ENCODE results near the gene FN3KRP. TPM values are rescaled to one million over a fixed set of nuclear protein-coding genes. Genes with fewer than 3 reads are reported as not detected.

Gene FN3KRP
- total and polyA plus RNA-seq, 10 of the 15 experiments (the other 5 are each of a cell fraction or from before 2014, with no cell fraction given), result 1.8 to 50.5 (median 26.5) TPM

DNA sequence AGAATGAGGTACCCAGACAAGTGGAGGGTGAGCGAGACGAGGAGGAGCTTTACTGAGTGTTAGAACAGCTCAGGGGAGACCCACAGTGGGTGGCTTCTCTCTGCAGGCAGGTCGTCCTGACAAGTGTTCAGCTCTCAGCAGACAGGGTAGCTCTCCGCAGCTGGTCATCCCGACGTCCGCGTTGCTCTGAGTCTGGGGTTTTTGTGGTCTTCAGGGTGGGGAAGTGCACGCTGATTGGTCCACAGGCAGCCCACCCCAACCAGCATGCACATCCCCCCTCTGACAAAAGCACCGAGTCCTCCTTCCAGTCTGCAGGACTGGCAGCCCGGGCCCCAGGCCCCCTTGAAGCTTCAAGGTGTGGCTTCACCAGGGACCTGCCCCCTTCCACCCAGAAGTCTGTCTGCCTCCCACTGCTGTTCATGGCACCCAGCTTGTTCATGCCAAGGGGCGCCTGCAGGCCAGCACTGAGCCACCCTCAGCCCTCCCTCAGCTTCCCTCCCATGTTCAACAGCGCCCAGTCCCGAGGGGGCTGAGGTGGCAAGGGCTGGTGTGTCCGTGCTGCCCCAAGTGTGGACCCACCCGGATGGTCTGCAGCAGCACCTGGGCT is 48.4 kb upstream of the FN3KRP start:
- 15% methylated on average over 16 of the region's 16 CpGs for WGBS (ENCODE audit: insufficient coverage, insufficient replicate concordance, low lambda C conversion rate, missing lambda C conversion rate)
- ChIA-PET CTCF (interaction anchor here (0.8 kb wide), 1 partner anchor 98 kb away, joined by 3 read pairs; no protein-coding TSS in a partner anchor), POLR2A (no interaction called here), SMC1A (ENCODE audit: uncharacterized antibody, unreplicated experiment) (no interaction called here), RAD21 (ENCODE audit: unreplicated experiment) (interaction anchor here (0.8 kb wide), 1 partner anchor 176 kb away, joined by 3 read pairs; no protein-coding TSS in a partner anchor)
- FAIRE-seq, result no peak
- Histone ChIP-seq H3K27me3 (replicated peaks in 1 of 2; ENCODE audit: control insufficient read depth in 2 of 2, insufficient read depth in 2 of 2, low read length in 1 of 2) (no peaks in the 10 kb centered on the region), H3K9me3 (replicated peaks; ENCODE audit: control insufficient read depth, insufficient read depth, low read length) (no peaks in the 10 kb centered on the region), H3K36me3 (ENCODE audit: control insufficient read depth in 2 of 2, insufficient read depth in 2 of 2, low read length in 1 of 2) (no peaks in the 10 kb centered on the region), H3K4me3 (no peak overlapping the region), H3K27ac (ENCODE audit: control insufficient read depth, insufficient read depth) (no peak overlapping the region), H3K4me1 (ENCODE audit: control insufficient read depth, insufficient read depth, low read length) (no peaks in the 10 kb centered on the region), H3K9ac (ENCODE audit: control insufficient read depth, insufficient read depth, low read length) (no peak overlapping the region), H3K79me2 (ENCODE audit: control insufficient read depth, insufficient read depth, low read length) (no peaks in the 10 kb centered on the region), H3K4me2 (ENCODE audit: control insufficient read depth, insufficient read depth) (no peak overlapping the region), H4K20me1 (ENCODE audit: control insufficient read depth, insufficient read depth) (no peaks in the 10 kb centered on the region), H2AFZ (ENCODE audit: control insufficient read depth, low read depth, low read length) (no peak overlapping the region)
- in situ Hi-C loops (cut with MboI) (no loop called here), intact Hi-C loops (cut with micrococcal nuclease; ENCODE audit: unreplicated experiment) (no loop called here)
- no peak for DNase-seq (ENCODE audit: low read depth, low spot score)
- BruUV-seq (replicated peaks), result no TSS peak
- no peak for TF ChIP-seq HCFC1 (IDR thresholded peaks at IDR 0.05; ENCODE audit: low read length)
- TF ChIP-seq MTA2 (IDR thresholded peaks at IDR 0.05; ENCODE audit: low read depth), result no peak
- TF ChIP-seq LARP7 (IDR thresholded peaks at IDR 0.05), result no peak
- TF ChIP-seq, protein P1, sequence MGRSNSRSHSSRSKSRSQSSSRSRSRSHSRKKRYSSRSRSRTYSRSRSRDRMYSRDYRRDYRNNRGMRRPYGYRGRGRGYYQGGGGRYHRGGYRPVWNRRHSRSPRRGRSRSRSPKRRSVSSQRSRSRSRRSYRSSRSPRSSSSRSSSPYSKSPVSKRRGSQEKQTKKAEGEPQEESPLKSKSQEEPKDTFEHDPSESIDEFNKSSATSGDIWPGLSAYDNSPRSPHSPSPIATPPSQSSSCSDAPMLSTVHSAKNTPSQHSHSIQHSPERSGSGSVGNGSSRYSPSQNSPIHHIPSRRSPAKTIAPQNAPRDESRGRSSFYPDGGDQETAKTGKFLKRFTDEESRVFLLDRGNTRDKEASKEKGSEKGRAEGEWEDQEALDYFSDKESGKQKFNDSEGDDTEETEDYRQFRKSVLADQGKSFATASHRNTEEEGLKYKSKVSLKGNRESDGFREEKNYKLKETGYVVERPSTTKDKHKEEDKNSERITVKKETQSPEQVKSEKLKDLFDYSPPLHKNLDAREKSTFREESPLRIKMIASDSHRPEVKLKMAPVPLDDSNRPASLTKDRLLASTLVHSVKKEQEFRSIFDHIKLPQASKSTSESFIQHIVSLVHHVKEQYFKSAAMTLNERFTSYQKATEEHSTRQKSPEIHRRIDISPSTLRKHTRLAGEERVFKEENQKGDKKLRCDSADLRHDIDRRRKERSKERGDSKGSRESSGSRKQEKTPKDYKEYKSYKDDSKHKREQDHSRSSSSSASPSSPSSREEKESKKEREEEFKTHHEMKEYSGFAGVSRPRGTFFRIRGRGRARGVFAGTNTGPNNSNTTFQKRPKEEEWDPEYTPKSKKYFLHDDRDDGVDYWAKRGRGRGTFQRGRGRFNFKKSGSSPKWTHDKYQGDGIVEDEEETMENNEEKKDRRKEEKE (IDR thresholded peaks at IDR 0.05), result no peak
- TF ChIP-seq NBN (IDR thresholded peaks at IDR 0.05), result no peak
- TF ChIP-seq, protein P2, sequence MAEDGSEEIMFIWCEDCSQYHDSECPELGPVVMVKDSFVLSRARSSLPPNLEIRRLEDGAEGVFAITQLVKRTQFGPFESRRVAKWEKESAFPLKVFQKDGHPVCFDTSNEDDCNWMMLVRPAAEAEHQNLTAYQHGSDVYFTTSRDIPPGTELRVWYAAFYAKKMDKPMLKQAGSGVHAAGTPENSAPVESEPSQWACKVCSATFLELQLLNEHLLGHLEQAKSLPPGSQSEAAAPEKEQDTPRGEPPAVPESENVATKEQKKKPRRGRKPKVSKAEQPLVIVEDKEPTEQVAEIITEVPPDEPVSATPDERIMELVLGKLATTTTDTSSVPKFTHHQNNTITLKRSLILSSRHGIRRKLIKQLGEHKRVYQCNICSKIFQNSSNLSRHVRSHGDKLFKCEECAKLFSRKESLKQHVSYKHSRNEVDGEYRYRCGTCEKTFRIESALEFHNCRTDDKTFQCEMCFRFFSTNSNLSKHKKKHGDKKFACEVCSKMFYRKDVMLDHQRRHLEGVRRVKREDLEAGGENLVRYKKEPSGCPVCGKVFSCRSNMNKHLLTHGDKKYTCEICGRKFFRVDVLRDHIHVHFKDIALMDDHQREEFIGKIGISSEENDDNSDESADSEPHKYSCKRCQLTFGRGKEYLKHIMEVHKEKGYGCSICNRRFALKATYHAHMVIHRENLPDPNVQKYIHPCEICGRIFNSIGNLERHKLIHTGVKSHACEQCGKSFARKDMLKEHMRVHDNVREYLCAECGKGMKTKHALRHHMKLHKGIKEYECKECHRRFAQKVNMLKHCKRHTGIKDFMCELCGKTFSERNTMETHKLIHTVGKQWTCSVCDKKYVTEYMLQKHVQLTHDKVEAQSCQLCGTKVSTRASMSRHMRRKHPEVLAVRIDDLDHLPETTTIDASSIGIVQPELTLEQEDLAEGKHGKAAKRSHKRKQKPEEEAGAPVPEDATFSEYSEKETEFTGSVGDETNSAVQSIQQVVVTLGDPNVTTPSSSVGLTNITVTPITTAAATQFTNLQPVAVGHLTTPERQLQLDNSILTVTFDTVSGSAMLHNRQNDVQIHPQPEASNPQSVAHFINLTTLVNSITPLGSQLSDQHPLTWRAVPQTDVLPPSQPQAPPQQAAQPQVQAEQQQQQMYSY (CRISPR knock-in tag; IDR thresholded peaks at IDR 0.05), result no peak
- TF ChIP-seq KAT2A (conservative IDR thresholded peaks at IDR 0.05; ENCODE audit: control insufficient read depth, low read depth, low read length), result no peak
- TF ChIP-seq JUNB (IDR thresholded peaks at IDR 0.05), result no peak
- TF ChIP-seq SUPT20H (IDR thresholded peaks at IDR 0.05; ENCODE audit: borderline replicate concordance, control insufficient read depth, low read depth, low read length), result no peak
- TF ChIP-seq, protein P3, sequence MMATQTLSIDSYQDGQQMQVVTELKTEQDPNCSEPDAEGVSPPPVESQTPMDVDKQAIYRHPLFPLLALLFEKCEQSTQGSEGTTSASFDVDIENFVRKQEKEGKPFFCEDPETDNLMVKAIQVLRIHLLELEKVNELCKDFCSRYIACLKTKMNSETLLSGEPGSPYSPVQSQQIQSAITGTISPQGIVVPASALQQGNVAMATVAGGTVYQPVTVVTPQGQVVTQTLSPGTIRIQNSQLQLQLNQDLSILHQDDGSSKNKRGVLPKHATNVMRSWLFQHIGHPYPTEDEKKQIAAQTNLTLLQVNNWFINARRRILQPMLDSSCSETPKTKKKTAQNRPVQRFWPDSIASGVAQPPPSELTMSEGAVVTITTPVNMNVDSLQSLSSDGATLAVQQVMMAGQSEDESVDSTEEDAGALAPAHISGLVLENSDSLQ (IDR thresholded peaks at IDR 0.05), result no peak
- no peak for TF ChIP-seq FOS (IDR thresholded peaks at IDR 0.05; ENCODE audit: borderline replicate concordance, extremely low read depth, insufficient read length)
- no peak for TF ChIP-seq BMI1 (IDR thresholded peaks at IDR 0.05; ENCODE audit: borderline replicate concordance)
- ATAC-seq, result no peak; the same call in 2 of the 3 replicates

Data from GM12878 (cell line).